K562 (cell line): ENCODE measurements around the gene MAGEB10.

Experiments
- CTCF ChIP-seq, 3 experiments: IDR thresholded peaks in 2 of 3; conservative IDR thresholded peaks in 1 of 3; 2 replicates each; pipeline ENCODE4 v1.5.1; 2011 to 2012; ENCODE audit warnings: low read length in 3 of 3, mild to moderate bottlenecking in 3 of 3, control low read depth in 2 of 3, improper control_type of control experiment in 1 of 3, inconsistent platforms in 1 of 3, low read depth in 1 of 3, mixed read lengths in 1 of 3, moderate library complexity in 1 of 3; ENCODE audit not compliant: insufficient read depth in 2 of 3
- DEAF1 ChIP-seq: fragments of 450-650 bp; formaldehyde crosslinking; IDR thresholded peaks from 2 replicates; pipeline ENCODE4 v1.4.0; 2020; ENCODE audit warnings: mild to moderate bottlenecking, moderate library complexity
- ETV1 ChIP-seq: fragments of 450-650 bp; conservative IDR thresholded peaks from 2 replicates; pipeline ENCODE4 v1.6.1; 2016; ENCODE audit warnings: missing genetic modification characterization, control low read depth, low read depth, missing compliant biosample characterization
- HDGF ChIP-seq: fragments of 450-650 bp; IDR thresholded peaks from 2 replicates; pipeline ENCODE4 v1.6.1; 2016
- JUND ChIP-seq, 2 experiments: IDR thresholded peaks; 2 replicates in 1 of 2; 3 replicates in 1 of 2; pipeline ENCODE4 v1.6.1; 2011; ENCODE audit warnings: borderline replicate concordance in 2 of 2, low read depth in 2 of 2, low read length in 2 of 2, improper control_type of control experiment in 1 of 2, missing biosample characterization in 1 of 2, missing genetic modification characterization in 1 of 2, missing genetic modification reagents in 1 of 2
- MXD1 ChIP-seq: fragments of 250-450 bp; sonication (Bioruptor Pico); IDR thresholded peaks from 2 replicates; pipeline ENCODE4 v1.8.0; 2021; ENCODE audit warnings: borderline replicate concordance, mild to moderate bottlenecking, moderate library complexity; ENCODE audit not compliant: poor library complexity, severe bottlenecking
- SREBF1 ChIP-seq: fragments of 150-350 bp; IDR thresholded peaks from 2 replicates; pipeline ENCODE4 v1.6.1; 2014; ENCODE audit warnings: antibody characterized with exemption, low read depth, low read length, borderline replicate concordance
- SRSF7 ChIP-seq: fragments of 200-400 bp; formaldehyde crosslinking; optimal IDR thresholded peaks from 2 replicates; pipeline ENCODE3; 2017; ENCODE audit warnings: mild to moderate bottlenecking, low read depth, low read length
- STAT5B ChIP-seq: fragments of 250-450 bp; sonication (Bioruptor Pico); IDR thresholded peaks from 2 replicates; pipeline ENCODE4 v1.8.0; 2021; ENCODE audit warnings: mild to moderate bottlenecking, inconsistent platforms
- TCFL5 ChIP-seq: fragments of 250-450 bp; sonication (Bioruptor Pico); conservative IDR thresholded peaks from 2 replicates; pipeline ENCODE4 v1.6.1; 2021; ENCODE audit warnings: mild to moderate bottlenecking, moderate library complexity, matching md5 sums
- USF2 ChIP-seq: sonication (generic); formaldehyde crosslinking; IDR thresholded peaks from 2 replicates; pipeline ENCODE4 v1.5.0; 2020; ENCODE audit warnings: missing genetic modification reagents

- no peak for TF ChIP-seq TCFL5 (CRISPR knock-in tag)
- TF ChIP-seq DEAF1 (CRISPR knock-in tag) = no peak
- no peak for TF ChIP-seq SRSF7
- TF ChIP-seq USF2 (CRISPR knock-in tag) = no peak
- TF ChIP-seq STAT5B = no peak
- TF ChIP-seq ETV1 (tag) = no peak
- TF ChIP-seq JUND (IDR thresholded peaks at IDR 0.05; ENCODE audit: borderline replicate concordance, low read depth, low read length) = no peak
- TF ChIP-seq JUND (tag; IDR thresholded peaks at IDR 0.05; ENCODE audit: borderline replicate concordance, low read depth, low read length) = no peak
- TF ChIP-seq CTCF (IDR thresholded peaks at IDR 0.05 in 2 of 3, conservative IDR thresholded peaks at IDR 0.05 in 1 of 3; ENCODE audit: insufficient read depth in 2 of 3, low read depth in 1 of 3, low read length in 3 of 3) = no peak
- TF ChIP-seq MXD1 = no peak
- no peak for TF ChIP-seq HDGF
- no peak for TF ChIP-seq SREBF1
These were observed 11.0 kb upstream of the MAGEB10 start for GRCh38 chrX:27796640-27797257.
